Epithelial cell of esophagus (primary cell): ENCODE data around the gene AKAP9.
"Not testable (repeated sequence)": the region's sequence is repeated elsewhere in the genome, so short reads cannot be mapped to it uniquely, and the experiment has no call there.

ENCODE experiments used
- DNase-seq: peaks from one replicate; pipeline ENCODE4 v3.0.0; 2010; ENCODE audit warnings: low read depth
- H3K4me3 ChIP-seq: 2 replicates; pipeline ENCODE4 v1.5.1; 2011; ENCODE audit warnings: mild to moderate bottlenecking, low read length, control low read depth
- CTCF ChIP-seq: IDR thresholded peaks from 2 replicates; pipeline ENCODE4 v1.5.1; 2011; ENCODE audit warnings: low read depth, mild to moderate bottlenecking, low read length, control low read depth, inconsistent platforms; ENCODE audit not compliant: insufficient read depth; ENCODE audit errors: missing control alignments

The AKAP9 gene

GRCh38 chr7:91945476-91945875, 4.8 kb downstream of the AKAP9 start:
- DNase-seq = peak; percentile 70
- no peak overlapping the region for H3K4me3 ChIP-seq
- TF ChIP-seq CTCF = peak; percentile 45

GRCh38 chr7:91946549-91946948, 5.9 kb downstream of the AKAP9 start:
- no peak overlapping the region for H3K4me3 ChIP-seq
- DNase-seq = no peak
- no peak for TF ChIP-seq CTCF

- no peak overlapping the region for H3K4me3 ChIP-seq
- no peak for DNase-seq
- TF ChIP-seq CTCF = no peak
Measured at GRCh38 chr7:91947948-91948347, 7.3 kb downstream of the AKAP9 start.

- TF ChIP-seq CTCF = no peak
- peak; percentile 27 for DNase-seq
Measured at GRCh38 chr7:91949221-91950009, 8.8 kb downstream of the AKAP9 start.

GRCh38 chr7:91953618-91954017, 13.0 kb downstream of the AKAP9 start:
- peak; percentile 22 for DNase-seq
- TF ChIP-seq CTCF = no peak
- no peak overlapping the region for H3K4me3 ChIP-seq

More at GRCh38 chr7:91949221-91950009, 8.8 kb downstream of the AKAP9 start:
- no peak overlapping the region for H3K4me3 ChIP-seq

GRCh38 chr7:91956464-91956863, 15.8 kb downstream of the AKAP9 start:
- DNase-seq, H3K4me3 ChIP-seq: not testable (repeated sequence)

- TF ChIP-seq CTCF = no peak
- H3K4me3 ChIP-seq = no peak overlapping the region
- DNase-seq = no peak
Measured at GRCh38 chr7:91957232-91957631, 16.6 kb downstream of the AKAP9 start.
